Mesenteric fat pad (tissue), 1 donor: ENCODE measurements around the gene AVPI1. TPM values are rescaled to one million over a fixed set of nuclear protein-coding genes. Genes with fewer than 3 reads are reported as not detected.

Experiments
- DNase-seq: peaks from one replicate; pipeline ENCODE4 v3.0.0-alpha.2; 2020; ENCODE audit warnings: low spot score
- long read RNA-seq: library from polyadenylated mRNA; unstranded; transcript quantifications from one replicate; pipeline ENCODE4 v2.0.0, GENCODE V29; 2020
- total RNA-seq: library from RNA; stranded (reverse); fragmentation: NEBNext Ultra II Directional; extraction: Animal tissue kit (Norgen Biotek cat#: 25700); gene quantifications from one replicate; pipeline ENCODE4 v1.2.1, GENCODE V29; 2021
- donor health status: DM: yes; HTN: yes; CAD: no.

The AVPI1 gene, protein sequence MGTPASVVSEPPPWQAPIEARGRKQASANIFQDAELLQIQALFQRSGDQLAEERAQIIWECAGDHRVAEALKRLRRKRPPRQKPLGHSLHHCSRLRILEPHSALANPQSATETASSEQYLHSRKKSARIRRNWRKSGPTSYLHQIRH
- 30.5 TPM for total RNA-seq
- long read RNA-seq, transcript AVPI1-201 (3 exons, 1,457 nt) = major isoform, 123 of 138 reads
- long read RNA-seq, partial matches to known transcripts = 2 of 138 reads
- long read RNA-seq, other reads (novel, unspliced or antisense) = 13 of 138 reads

DNA sequence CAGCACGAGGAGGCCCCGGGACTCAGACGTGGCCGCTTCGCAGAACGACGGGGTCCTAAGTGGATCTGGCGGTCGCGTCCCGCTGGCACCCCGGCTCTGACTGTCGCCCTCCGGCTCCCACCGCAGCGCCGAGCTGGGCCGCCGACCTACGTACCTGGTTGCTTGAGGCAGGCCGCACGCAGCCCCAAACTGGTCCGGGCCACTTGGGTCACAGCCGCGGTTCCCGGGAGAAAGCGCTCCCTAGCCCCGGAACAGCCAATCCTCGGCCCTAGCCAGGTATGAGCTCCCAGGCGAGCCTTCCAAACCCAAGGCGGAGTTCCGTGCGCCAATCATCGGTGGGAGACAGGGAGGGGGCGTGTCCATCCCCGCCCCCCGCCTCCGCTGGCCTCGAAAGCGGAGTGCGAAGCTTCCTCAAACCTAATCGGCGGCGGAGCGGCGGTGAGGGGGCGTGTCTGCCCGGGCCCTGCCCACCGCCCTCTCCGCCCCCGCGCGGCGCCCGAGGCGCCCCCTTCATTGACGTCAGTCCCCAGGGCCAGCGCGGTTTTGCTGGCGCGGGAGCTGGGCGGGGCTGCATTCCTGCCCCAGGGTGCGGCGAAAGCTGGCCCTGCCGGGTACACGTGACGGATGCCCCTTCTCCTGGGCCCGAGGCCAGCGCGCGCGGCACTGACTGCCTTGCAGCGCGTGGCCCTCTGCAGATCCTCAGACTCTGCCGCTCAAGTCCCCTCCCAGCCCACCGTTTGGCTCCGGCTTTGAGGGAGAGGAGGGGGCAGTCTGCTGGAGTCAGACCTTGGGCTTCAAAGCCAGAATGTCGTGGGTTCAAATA lies at the start of gene AVPI1:
Gene AVPI1, minus strand, starts transcription at position 280 of the 823 bp plus-strand sequence. CDS start 7,336 bp downstream, outside the sequence.
- peak; percentile 99 for DNase-seq

DNA sequence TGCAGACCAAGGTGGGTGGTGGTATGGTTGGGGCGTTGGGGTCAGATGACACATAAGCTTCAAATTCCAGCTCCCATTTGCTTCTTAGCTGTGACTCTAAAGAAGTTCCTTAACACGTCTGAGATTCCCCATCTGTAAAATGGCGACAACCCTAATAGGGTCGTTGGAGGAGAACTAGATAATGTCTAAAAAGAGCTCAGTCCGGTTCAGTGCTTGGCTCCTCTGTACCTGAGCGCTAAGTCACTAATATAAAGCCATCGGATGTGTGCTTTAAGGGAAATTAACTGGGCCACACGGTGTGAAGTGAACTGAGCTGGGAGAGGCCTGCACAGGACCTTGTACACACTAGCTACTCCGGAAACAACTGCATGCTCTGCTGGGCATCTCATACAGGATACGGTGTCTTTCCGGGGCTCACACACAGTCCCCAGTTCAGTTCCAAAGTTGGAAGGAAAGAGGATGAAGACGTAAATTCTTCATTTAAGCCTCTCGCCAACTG lies 49.4 kb upstream of the AVPI1 start:
- DNase-seq = no peak

DNA sequence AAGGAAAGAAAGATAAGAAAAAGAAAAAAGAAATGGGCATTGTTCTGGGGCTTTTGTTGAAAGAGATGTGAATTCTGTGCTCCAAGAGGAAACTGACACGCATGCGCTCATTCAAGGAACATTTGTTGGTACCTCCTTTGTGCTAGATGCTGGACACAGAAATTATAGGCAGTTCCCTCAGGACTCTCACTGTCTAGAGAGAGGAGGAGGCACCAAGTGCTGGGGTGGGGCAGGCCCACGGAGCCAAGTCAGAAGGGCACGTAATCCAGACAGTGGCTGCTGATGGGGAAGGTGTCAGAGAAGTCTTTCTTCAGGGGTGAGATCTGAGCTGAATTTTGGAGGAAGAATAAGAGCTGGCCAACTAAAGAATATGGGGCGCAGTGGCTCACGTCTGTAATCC lies 47.0 kb upstream of the AVPI1 start:
- DNase-seq = no peak

DNA sequence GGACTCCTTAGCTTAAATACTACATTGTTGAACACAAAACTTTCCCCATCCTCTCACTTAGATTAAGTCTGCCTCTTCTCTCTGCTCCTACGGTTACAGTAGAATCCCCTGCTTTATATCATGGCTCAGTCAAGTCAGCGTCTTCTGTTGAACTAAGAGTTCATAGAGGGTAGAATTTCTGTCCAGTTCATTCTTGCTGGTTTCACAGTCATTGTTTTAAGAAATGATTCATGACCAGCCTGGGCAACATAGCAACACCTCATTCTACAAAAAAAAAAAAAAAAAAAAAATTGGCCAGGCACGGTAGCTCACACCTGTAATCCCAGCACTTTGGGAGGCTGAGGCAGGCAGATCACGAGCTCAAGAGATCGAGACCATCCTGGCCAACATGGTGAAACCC lies 46.2 kb upstream of the AVPI1 start:
- no peak for DNase-seq

DNA sequence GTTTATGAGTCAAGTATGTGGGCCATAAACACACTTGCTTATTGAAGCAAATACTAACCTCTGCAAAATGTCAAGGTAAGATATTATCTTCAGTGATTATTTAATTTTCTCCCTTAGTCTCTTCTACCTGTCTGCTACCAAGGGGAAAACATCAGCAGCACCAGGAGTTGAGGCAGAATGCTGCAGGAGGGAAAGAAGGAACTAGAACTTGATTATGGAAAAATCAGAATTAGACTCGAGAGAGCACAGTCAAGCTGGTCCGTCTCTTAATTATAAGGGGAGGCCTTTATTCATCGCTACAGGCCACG lies 45.0 kb upstream of the AVPI1 start:
- DNase-seq = no peak

DNA sequence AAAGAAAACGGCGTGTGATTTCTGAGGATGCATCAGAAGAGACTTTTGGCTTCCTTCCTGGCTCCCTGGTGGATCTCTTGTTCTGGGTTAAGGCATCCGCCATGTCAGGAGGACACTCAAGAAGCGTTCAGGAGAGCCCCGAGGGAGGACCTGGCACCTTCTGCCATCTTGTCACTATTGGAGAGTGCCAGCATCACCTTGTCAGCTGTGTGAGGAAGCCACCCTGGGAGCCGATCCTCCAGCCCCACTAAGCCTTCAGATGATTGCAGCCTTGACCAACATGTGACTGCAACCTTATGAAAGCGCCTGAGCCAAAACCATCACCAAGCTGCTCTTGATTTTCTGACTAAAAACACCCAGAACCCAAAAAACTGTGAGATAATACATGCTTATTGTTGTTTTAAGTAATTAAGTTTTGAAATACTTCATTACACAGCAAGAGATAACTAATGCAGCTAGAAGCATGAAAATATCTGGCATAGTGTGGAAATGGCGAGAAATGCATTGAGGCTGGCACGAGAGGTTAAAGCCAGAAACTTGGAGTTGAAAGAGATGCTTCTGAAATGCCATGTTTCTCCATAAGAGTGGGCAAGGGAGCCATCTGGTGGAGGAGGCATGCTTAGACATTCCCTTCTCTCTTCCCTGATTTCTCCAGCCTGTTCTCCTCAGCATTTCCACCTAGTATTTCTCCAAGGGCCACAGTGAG lies 44.5 kb upstream of the AVPI1 start:
- no peak for DNase-seq

DNA sequence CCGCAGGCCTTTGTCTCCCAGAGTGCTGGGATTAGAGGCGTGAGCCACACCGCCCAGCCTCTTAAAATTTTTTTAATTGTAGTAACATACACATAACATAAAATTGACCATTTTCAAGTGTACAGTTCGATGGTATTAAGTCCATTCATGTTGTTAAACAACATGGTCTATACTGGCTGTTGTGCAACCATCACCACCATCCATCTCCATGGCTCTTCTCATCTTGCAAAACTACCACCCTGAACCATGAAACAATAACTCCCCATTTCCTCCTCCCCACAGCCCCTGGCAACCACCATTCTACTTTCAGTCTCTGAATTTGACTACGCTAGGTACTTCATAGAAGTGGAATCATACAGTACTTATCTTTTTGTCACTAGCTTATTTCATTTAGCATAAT lies 42.0 kb upstream of the AVPI1 start:
- DNase-seq = no peak

DNA sequence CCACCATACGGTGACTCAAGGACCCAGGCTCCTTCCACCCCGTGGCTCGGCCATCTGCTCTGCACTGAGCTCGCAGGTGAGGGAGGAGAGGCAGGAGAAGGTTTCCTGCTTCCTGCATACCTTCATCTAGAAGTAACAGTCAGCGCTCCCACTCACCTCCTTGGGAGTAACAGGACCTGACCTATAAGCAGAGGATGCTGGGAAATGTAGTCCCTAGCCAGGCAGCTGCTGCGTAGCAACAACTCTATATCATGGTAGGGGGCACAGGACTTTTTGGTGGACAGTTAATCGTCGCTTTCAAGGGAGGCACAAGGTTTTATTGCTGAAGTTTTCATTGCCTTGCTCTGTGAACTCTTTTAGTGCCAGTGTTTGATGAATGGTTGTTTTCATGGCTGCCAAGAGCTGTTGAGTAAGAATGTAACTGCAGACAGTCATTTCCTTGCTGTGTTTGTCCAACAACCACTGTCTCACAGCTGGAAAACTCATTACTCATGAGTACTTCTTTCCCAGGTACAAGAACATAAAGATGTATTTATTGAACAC lies 39.7 kb upstream of the AVPI1 start:
- no peak for DNase-seq

DNA sequence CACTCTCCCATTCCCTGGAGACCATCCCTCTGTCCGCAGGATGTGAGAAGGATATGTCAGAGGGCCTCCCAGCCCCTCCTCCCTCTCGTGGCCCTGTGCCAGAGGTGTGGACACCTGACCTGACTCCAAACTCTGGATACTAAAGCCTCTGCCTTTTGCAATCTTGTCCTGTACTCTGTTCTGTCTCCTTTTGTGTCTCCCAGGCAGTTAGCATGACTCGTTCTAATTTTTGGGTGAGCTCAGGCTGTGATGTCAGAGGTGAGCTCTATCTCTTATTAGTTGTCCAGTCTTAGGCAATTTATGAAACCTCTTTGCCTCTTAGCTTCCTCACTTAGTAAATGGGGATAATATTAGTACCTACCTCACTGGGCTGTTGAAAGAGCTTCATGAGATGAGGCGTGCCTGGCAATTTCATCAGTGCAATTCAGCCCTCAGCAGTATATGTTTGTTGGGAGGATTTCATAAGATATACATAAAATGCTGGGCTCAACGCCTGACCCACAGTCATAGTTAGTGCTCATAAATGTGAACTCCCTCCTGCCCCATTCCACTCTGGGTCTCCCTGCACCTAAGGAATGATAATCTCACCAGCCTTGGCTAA lies 37.4 kb upstream of the AVPI1 start:
- DNase-seq = no peak

DNA sequence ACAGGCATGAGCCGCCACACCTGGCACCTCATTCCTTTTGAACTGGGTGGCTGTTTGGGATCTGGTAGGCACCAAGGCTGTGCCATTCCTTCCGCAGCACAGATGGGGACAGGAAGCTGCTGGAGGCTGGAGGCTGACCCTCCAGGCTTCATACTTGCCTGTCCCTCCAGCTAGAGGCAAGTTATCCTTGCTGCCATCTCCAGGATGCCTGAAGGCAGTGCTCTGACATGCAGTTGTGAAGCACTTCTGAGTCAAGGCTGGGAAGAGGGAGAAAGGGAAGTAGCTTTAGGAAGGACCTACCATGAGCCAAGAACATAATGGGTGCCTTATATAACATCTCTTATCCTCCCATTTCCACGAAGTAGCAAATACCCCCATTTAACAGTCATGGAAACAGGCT lies 36.0 kb upstream of the AVPI1 start:
- no peak for DNase-seq

DNA sequence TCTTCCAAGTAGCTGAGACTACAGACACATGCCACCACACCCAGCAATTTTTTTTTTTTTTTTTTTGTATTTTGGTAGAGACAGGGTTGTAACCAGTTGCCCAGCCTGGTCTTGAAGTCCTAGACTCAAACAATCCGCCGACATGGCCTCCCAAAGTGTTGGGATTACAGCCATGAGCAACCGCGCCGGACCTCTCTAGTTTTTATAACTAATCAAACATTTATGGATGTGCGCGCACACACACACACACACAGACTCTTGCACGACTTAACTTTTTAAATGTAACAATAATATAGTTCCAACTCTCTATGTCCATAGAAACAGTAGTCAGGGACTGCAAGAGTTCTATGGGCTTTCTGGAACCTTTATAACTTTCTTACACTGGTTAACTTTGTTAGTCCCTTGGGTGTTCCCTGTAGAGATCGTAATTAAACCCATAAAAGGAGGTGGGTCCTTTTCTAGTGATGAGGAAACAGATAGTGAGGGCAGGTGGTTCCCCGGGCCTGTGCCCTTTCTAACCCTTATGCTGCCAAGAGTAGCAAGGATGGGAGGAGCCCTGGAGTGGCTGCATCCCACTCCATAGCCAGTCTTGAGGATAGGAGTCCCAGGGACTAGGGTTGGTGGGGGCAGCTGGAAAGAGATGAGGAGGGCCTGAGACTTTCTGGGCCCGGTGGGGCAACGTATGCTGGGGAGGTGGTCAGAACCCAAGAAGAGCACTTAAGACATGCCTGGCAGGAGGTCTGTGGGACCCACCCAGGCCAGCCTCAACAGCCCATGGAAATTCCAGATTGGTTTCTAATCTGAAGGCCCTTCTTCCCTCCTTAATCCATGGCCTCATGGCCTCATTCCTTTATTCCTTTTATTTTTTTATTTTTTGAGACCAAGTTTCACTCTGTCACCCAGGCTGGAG lies 35.1 kb upstream of the AVPI1 start:
- no peak for DNase-seq

DNA sequence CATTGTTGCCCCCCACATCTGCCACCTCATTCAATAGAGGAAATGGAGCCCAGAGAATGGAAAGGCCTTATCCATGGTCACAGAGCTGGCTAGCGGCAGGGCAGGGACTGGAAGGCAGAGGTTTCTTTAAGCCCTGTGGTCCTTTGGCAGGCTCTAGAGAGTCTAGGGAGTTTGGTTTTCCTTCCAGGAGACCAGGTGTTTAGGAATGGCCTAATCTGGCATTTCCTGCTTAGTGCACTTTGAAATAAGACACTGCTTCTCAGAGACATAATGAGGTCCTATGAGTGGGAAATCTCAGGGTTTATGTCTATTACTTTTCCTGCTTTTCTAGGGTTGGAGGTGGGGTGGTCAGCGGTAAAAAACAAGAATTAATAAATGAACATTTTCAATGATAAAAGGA lies 32.6 kb upstream of the AVPI1 start:
- DNase-seq = no peak

DNA sequence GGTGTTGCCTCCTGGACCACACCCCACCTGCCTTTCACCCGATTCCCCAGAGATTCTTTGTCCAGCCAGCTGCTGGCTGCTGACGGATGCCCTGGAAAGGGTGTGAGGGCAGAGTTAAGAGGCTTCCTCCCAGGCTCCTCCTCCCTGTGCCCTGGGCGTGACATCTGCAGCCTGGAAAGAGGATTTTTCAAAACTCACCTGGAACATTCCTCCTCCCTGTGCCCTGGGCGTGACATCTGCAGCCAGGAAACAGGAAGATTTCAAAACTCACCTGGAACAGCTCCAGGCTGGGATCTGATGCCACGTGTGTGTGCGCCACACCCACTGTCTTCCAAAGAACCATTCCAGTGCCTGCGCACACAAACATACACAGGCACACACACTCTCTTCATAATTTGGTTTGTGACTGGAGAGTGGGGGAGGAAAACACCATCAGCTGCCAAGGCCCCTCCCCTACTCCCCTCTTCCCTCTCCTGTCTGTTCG lies 31.7 kb upstream of the AVPI1 start:
- no peak for DNase-seq

DNA sequence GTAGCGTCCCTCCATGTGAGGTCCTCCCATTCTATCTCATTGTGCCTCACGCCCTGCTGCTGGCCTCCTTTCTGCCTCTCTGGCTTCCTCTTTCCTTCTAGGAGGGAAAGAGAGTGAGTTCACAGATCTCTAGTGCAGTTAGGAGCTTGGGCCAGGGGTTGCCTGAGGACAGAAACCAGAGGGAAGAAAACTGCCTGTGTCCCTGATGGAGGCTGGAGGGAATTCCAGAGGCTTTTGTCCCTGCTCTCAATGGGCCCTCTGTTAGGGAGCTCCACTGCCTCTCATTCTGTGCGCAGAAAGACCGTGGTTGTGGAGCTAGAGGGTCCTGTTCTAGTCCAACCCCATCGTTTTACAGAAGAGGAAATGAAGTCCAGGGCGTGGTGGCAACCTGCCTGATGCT lies 31.1 kb upstream of the AVPI1 start:
- DNase-seq = no peak

DNA sequence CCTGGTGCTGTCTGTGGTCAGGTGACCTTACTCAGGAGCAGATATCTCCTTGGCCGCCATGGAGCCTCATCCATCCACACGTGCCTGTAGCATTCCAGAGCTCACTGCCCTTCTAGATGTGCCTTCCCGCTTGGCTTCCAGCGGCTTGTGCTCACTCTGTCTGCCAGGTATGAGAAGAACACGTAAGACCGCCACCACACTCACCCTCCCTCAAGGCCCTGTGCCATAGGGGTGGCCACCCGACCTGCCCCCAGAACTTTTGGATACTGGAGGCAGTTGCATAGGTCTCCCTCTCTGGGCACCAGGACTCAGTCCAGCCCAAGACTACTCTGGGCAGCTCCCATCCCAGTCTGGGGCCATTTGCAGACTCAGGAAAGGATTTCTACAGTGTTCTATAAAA lies 30.6 kb upstream of the AVPI1 start:
- no peak for DNase-seq

DNA sequence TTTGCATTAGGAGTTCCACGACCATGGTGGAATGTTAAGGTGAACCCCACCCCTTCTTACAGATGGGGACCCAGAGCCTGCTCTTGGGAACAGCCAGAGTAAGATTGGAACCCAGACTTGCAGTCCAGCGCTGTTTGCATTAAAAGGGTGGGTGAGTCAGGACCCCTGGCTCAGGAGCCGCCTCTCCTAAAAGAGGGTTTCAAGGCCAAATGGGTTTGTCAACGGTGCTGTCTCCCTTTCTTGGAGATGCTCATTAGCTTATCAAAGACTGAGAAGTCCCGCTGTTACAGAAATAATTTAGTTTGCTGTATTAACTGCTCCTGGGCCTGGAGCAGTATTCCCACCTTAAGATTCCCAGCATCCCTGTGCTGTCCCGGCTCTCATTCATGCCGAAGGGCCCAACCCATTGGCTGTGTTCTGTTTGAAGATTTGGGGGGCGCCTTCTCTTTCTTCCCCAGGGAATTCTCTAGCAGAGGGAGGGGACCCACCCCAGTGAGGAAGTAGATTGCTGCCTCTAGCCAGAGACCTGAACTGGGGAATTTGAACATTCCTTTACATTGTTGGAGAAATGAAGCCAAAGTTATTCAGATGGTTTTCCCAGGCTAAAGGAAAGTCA lies 28.3 kb upstream of the AVPI1 start:
- DNase-seq = no peak

DNA sequence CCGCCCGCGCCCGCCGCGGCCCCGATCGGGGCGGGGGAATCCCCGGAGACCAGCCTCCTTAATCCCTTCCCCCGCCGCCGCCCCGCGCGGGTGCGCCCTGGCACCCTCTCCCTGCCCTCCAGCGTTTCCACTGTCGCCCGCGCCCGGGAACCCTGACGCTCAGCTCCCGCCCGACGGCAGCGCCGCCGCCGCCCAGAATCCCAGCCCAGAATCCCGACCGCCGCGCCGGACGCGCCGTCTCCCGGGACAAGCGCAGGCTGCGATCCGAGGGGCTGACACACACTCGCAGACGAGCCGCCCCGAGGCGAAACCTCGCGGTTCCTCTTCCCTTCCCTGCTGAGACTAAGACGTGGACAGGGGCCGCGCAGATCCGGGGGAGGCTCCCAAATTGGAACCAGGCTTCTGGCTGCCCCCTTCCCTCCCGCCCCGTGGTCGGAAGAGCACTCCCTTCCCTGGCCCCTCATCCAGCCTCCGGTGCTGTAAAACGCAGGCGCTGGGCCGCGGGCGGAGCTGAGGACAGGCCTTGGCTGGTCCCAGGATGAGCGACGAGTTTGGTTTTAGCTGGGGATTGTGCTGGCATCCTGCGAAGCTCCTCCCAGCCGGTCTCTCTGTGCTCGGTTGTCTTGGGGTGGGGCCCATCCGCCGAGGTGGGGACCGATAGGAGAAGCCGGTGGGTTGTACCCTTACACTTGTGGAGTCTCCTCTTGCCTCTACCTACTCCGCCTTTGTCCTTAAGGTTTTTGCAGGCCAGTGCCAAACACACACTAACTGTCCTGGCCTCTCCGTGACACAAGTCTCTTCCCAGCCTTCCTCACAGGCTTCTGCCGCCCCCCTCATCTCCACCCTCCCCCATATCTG lies 27.6 kb upstream of the AVPI1 start:
- DNase-seq = peak; percentile 92

DNA sequence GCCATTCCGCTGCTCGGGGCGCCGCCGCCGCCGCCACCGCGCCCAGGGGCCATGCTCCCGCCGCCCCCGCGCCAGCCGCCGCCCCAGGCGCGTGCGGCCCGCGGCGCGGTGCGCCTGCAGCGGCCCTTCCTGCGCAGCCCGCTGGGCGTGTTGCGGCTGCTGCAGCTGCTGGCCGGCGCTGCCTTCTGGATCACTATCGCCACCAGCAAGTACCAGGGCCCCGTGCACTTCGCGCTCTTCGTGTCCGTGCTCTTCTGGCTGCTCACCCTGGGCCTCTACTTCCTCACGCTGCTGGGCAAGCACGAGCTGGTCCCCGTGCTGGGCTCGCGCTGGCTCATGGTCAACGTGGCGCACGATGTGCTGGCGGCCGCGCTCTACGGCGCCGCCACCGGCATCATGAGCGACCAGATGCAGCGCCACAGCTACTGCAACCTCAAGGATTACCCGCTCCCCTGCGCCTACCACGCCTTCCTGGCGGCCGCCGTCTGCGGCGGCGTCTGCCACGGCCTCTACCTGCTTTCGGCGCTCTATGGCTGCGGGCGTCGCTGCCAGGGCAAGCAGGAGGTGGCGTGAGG lies 26.9 kb upstream of the AVPI1 start:
- no peak for DNase-seq
